GM23338 (cell line): ENCODE results near the gene KIAA1217. TPM values are rescaled to one million over a fixed set of nuclear protein-coding genes. Genes with fewer than 3 reads are reported as not detected.

Experiments
- ATAC-seq: fragments of 200-7000 bp; cut with Tn5 transposase; 3 replicates; pipeline ENCODE4 v1.9.1; 2020
- DNase-seq: peaks from one replicate; pipeline ENCODE4 v3.0.0-alpha.2; 2015; ENCODE audit warnings: low spot score
- H2AFZ ChIP-seq: fragments of 200-600 bp; sonication (generic); 2 replicates; pipeline ENCODE4 v1.8.0; 2016; ENCODE audit warnings: antibody characterized with exemption, mild to moderate bottlenecking, moderate library complexity
- H3F3A ChIP-seq: fragments of 200-600 bp; sonication (generic); replicated peaks from 2 replicates; pipeline ENCODE4 v1.8.0; 2017; ENCODE audit warnings: antibody characterized with exemption, mixed run types, low read depth
- H3K27ac ChIP-seq: fragments of 200-600 bp; sonication (generic); 2 replicates; pipeline ENCODE4 v1.6.1; 2016; ENCODE audit warnings: low read depth
- H3K27me3 ChIP-seq: fragments of 200-600 bp; sonication (generic); 2 replicates; pipeline ENCODE4 v1.8.0; 2016; ENCODE audit warnings: mild to moderate bottlenecking, mixed run types, moderate library complexity; ENCODE audit not compliant: insufficient read depth
- H3K36me3 ChIP-seq: fragments of 200-600 bp; sonication (generic); 2 replicates; pipeline ENCODE4 v1.8.0; 2016; ENCODE audit warnings: mild to moderate bottlenecking; ENCODE audit not compliant: insufficient read depth
- H3K4me1 ChIP-seq: fragments of 200-600 bp; sonication (generic); 2 replicates; pipeline ENCODE4 v1.8.0; 2016; ENCODE audit warnings: mild to moderate bottlenecking, moderate library complexity; ENCODE audit not compliant: insufficient read depth
- H3K4me2 ChIP-seq: fragments of 200-600 bp; sonication (generic); 2 replicates; pipeline ENCODE4 v1.7.1; 2017; ENCODE audit warnings: mixed run types
- H3K4me3 ChIP-seq: fragments of 200-600 bp; sonication (generic); 2 replicates; pipeline ENCODE4 v1.6.1; 2016; ENCODE audit warnings: mixed run types
- H3K79me2 ChIP-seq: fragments of 200-600 bp; sonication (generic); replicated peaks from 2 replicates; pipeline ENCODE4 v1.8.0; 2017; ENCODE audit warnings: mild to moderate bottlenecking; ENCODE audit not compliant: insufficient read depth
- H3K9me2 ChIP-seq: fragments of 200-600 bp; sonication (generic); 2 replicates; pipeline ENCODE4 v1.8.0; 2017; ENCODE audit not compliant: insufficient read depth
- H4K20me1 ChIP-seq: fragments of 200-600 bp; sonication (generic); replicated peaks from 2 replicates; pipeline ENCODE4 v1.8.0; 2017; ENCODE audit warnings: mild to moderate bottlenecking; ENCODE audit not compliant: insufficient read depth
- H3K27ac Mint-ChIP-seq: 2 replicates; pipeline ENCODE4 v1.8.0; 2020; ENCODE audit warnings: inconsistent platforms, mild to moderate bottlenecking, moderate library complexity, mixed read lengths
- H3K27me3 Mint-ChIP-seq: 3 replicates; pipeline ENCODE4 v1.8.0; 2022; ENCODE audit warnings: low read depth, mild to moderate bottlenecking, moderate library complexity, mixed read lengths, inconsistent platforms; ENCODE audit not compliant: insufficient read depth, poor library complexity
- H3K36me3 Mint-ChIP-seq: 3 replicates; pipeline ENCODE4 v1.8.0; 2021; ENCODE audit warnings: low read depth, mild to moderate bottlenecking, inconsistent platforms, moderate library complexity, mixed read lengths
- H3K4me1 Mint-ChIP-seq: 3 replicates; pipeline ENCODE4 v1.8.0; 2020; ENCODE audit warnings: mild to moderate bottlenecking, inconsistent platforms, mixed read lengths
- H3K4me3 Mint-ChIP-seq: 3 replicates; pipeline ENCODE4 v1.8.0; 2021; ENCODE audit warnings: moderate library complexity, mild to moderate bottlenecking, inconsistent platforms, mixed read lengths
- H3K9me3 Mint-ChIP-seq: 3 replicates; pipeline ENCODE4 v1.8.0; 2020; ENCODE audit warnings: moderate library complexity, mild to moderate bottlenecking, inconsistent platforms, mixed read lengths
- CREB1 ChIP-seq: fragments of 250-450 bp; sonication (Bioruptor Pico); IDR thresholded peaks from 2 replicates; pipeline ENCODE4 v1.5.0; 2020; ENCODE audit warnings: low read depth, mild to moderate bottlenecking, moderate library complexity
- CTCF ChIP-seq, 2 experiments: fragments of 200-600 bp in 1 of 2; sonication (generic) in 1 of 2; conservative IDR thresholded peaks; 2 replicates each; pipeline versions ENCODE4 v1.5.1 to v1.6.1; 2016 to 2017; ENCODE audit warnings: antibody characterized with exemption in 2 of 2, low read depth in 2 of 2, mild to moderate bottlenecking in 2 of 2, moderate library complexity in 1 of 2
- ETS1 ChIP-seq: IDR thresholded peaks from 2 replicates; pipeline ENCODE4 v1.6.1; 2016; ENCODE audit warnings: antibody characterized with exemption
- EZH2 ChIP-seq: fragments of 200-600 bp; sonication (generic); IDR thresholded peaks from one replicate; pipeline ENCODE4 v1.8.0; 2017; ENCODE audit warnings: antibody characterized with exemption, mild to moderate bottlenecking, low read depth; ENCODE audit not compliant: unreplicated experiment
- JUNB ChIP-seq: IDR thresholded peaks from one replicate; pipeline ENCODE4 v1.6.1; 2016; ENCODE audit warnings: antibody characterized with exemption; ENCODE audit not compliant: unreplicated experiment
- NANOG ChIP-seq: IDR thresholded peaks from 2 replicates; pipeline ENCODE4 v1.6.1; 2016; ENCODE audit warnings: antibody characterized with exemption, borderline replicate concordance
- POLR2AphosphoS5 ChIP-seq: IDR thresholded peaks from 2 replicates; pipeline ENCODE4 v1.6.1; 2016; ENCODE audit warnings: antibody characterized with exemption, low read depth
- REST ChIP-seq: IDR thresholded peaks from one replicate; pipeline ENCODE4 v1.6.1; 2018; ENCODE audit warnings: antibody characterized with exemption; ENCODE audit not compliant: unreplicated experiment
- STAT1 ChIP-seq: IDR thresholded peaks from one replicate; pipeline ENCODE4 v1.6.1; 2016; ENCODE audit warnings: antibody characterized with exemption; ENCODE audit not compliant: unreplicated experiment
- ZNF114 ChIP-seq: fragments of 250-450 bp; sonication (Bioruptor Pico); IDR thresholded peaks from 2 replicates; pipeline ENCODE4 v1.5.0; 2020; ENCODE audit warnings: mild to moderate bottlenecking, moderate library complexity
- polyA plus RNA-seq: library from polyadenylated mRNA; unstranded; fragments of >200 nt; fragmentation: Nextera tagmentation; extraction: Ambion mirVana; gene quantifications from 2 replicates; pipeline ENCODE4 v1.2.1, GENCODE V29; 2016
- total RNA-seq: library from RNA; depleted of rRNA; stranded (reverse); fragments of >200 nt; shearing (Covaris generic); gene quantifications from 2 replicates; pipeline ENCODE4 v1.2.3, GENCODE V29; 2014

Gene KIAA1217
- total and polyA plus RNA-seq, 2 experiments from 2014 or later, result 6.4 to 9.1 TPM

GRCh38 chr10:24231200-24231599 is 22.3 kb downstream of the KIAA1217 start (continued):
- TF ChIP-seq REST (no peak), ETS1 (no peak), POLR2AphosphoS5 (no peak), CTCF (conservative IDR thresholded peaks at IDR 0.05; ENCODE audit: low read depth in 2 of 2) (no peak), ZNF114 (CRISPR knock-in tag) (no peak), NANOG (no peak), JUNB (no peak)

- H3K36me3 Mint-ChIP-seq, result peaks cover 2% of the 10 kb centered on the region; the same call in 1 of the 3 replicates
- Histone ChIP-seq H3K27ac (no peak overlapping the region), H3F3A (no peaks in the 10 kb centered on the region), H3K4me1 (peaks cover 26% of the 10 kb centered on the region), H2AFZ (no peak overlapping the region), H3K79me2 (no peaks in the 10 kb centered on the region), H3K36me3 (no peaks in the 10 kb centered on the region), H3K9me2 (no peaks in the 10 kb centered on the region), H3K4me3 (no peak overlapping the region), H4K20me1 (no peaks in the 10 kb centered on the region), H3K4me2 (no peak overlapping the region), H3K27me3 (no peaks in the 10 kb centered on the region)
- ATAC-seq (no peak), DNase-seq (no peak)
- peaks cover 4% of the 10 kb centered on the region for H3K27me3 Mint-ChIP-seq
- H3K9me3 Mint-ChIP-seq, result no peaks in the 10 kb centered on the region
- no peak overlapping the region for H3K4me3 Mint-ChIP-seq
- H3K4me1 Mint-ChIP-seq, result peaks cover 32% of the 10 kb centered on the region
- no peak overlapping the region for H3K27ac Mint-ChIP-seq
- TF ChIP-seq STAT1, result no peak
- TF ChIP-seq EZH2, result no peak
- TF ChIP-seq ZNF114 (CRISPR knock-in tag), result no peak
- no peak for TF ChIP-seq JUNB
- TF ChIP-seq CTCF (conservative IDR thresholded peaks at IDR 0.05; ENCODE audit: low read depth in 2 of 2), result no peak
- no peak for TF ChIP-seq POLR2AphosphoS5
- TF ChIP-seq CREB1 (CRISPR knock-in tag), result no peak
Measured at GRCh38 chr10:24234784-24235183, 25.8 kb downstream of the KIAA1217 start.
